ENCODE measurements around the gene ZDHHC21.

Gene ZDHHC21

DNA sequence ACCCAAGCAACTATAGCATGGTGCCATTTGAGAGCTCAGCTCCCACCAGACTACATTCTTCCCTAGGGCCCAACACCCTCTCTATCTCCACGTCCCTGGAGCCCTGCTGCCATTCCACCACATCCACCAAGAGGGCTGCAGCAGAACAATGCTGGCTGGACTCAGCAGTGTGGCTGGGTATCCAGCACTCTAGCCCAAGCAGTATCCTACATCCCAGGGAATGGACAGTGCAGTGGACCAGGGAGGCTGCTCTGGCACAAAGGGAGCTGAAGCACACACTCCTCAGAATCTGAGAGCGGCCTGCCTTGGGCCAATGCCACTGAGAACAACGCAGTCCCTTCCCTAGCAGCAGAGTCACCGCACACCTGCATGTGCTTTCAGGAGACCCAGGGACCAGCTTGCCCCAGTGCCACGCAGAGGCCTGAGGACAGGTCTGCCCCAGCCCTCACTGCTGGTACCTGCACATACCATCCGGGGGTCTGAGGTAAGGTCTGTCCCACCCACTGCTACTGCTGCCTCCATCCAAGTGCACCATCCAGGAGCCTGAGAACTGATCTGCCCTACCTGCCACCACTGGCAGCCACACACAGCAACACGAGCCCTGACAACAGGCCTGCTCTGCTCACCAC, 95.9 kb downstream of the ZDHHC21 start:
- no peak for DNase-seq

DNA sequence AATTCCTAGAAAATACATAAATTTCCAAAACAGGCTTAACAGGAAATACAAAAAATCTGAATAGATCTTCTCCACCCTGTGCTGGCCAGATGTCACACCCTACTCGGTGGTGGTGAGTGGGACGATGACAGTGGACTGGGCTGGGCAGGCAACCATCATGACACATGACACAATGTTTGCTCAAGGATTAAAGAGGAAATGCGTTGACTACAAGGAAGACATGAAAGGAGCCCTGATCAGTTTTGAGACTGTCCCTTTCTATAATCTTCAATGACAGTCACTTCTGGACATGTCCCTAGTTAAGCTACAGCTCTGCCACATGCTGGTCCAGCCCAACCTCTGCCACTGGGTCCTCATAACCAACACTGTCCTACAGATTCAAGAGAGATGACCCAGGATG, 99.8 kb downstream of the ZDHHC21 start:
- no peak for DNase-seq

DNA sequence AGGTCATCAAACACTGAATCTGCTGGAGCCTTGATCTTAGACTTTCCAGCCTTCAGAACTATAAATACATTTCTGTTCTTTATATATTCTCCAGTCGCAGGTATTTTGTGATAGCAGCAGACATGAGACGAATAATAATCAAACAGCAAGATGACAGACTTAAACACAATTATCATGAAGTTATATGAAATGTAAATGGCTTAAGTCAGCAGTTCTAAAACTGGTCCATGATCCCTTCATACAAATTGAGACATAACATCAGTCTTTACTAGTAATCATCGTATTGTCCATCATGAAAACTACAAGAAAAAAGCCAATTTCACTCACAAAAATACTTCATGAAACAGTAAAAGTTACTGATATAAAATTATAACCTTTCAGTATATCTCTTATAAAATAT, 101.8 kb downstream of the ZDHHC21 start:
- no peak for DNase-seq

- DNase-seq = no peak
These were observed 107.3 kb downstream of the ZDHHC21 start for GRCh38 chr9:14585730-14586473.

- DNase-seq = no peak
These were observed 108.7 kb downstream of the ZDHHC21 start for GRCh38 chr9:14584571-14584970.

- DNase-seq = no peak
These were observed 115.2 kb downstream of the ZDHHC21 start for GRCh38 chr9:14578030-14578429.

GRCh38 chr9:14574173-14574572, 119.1 kb downstream of the ZDHHC21 start:
- no peak for DNase-seq

GRCh38 chr9:14573319-14573718, 119.9 kb downstream of the ZDHHC21 start:
- no peak for DNase-seq

- no peak for DNase-seq
These were observed 127.7 kb downstream of the ZDHHC21 start for GRCh38 chr9:14565352-14566016.

DNA sequence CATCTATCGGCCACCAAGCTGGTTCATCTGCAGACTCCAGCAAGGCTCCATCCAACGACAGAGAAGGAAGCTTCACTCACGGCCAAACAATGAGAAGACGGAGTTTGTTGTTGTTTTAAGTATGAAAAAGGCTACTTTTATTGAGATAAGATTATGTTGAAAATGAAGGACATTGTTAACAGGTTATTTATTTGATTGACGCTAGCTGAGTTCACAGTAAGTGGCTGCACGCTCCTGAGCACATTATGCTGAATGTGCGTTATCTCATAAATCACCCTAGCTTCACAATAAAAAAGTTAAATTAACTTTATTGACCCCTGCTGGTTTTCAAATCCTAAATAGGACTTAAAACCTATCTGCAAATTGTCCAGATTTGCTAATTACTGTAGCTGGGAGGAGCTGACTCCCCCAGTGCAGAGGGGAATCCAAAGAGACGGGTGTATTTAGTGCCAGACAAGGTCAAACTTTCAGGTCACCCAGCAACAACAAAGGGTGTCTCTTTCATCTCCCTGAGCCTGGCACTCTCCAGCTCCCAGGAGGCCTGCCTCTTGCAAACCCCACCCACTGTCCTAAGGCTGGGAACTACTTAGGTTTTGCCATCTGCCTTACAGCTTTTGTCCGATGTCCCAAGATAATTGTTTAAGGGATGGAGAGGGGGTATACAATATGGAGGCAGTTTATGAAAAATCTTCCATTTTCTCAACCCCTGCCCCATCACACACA, 129.2 kb downstream of the ZDHHC21 start:
- no peak for DNase-seq

- DNase-seq = no peak
These were observed 131.3 kb downstream of the ZDHHC21 start for GRCh38 chr9:14561929-14562405.

All from inflammatory macrophage treated with lipopolysaccharide for 4 hours (primary cell).